ENCODE measurements around the gene SAP25. TPM values are rescaled to one million over a fixed set of nuclear protein-coding genes. Genes with fewer than 3 reads are reported as not detected.
A peak's percentile ranks its signal among the peaks of the same experiment; 100 is the strongest.

SAP25 gene
- total and polyA plus RNA-seq, 5 donors from 2014 or later = 0.47 to 47.4 TPM; not detected in 3

DNA sequence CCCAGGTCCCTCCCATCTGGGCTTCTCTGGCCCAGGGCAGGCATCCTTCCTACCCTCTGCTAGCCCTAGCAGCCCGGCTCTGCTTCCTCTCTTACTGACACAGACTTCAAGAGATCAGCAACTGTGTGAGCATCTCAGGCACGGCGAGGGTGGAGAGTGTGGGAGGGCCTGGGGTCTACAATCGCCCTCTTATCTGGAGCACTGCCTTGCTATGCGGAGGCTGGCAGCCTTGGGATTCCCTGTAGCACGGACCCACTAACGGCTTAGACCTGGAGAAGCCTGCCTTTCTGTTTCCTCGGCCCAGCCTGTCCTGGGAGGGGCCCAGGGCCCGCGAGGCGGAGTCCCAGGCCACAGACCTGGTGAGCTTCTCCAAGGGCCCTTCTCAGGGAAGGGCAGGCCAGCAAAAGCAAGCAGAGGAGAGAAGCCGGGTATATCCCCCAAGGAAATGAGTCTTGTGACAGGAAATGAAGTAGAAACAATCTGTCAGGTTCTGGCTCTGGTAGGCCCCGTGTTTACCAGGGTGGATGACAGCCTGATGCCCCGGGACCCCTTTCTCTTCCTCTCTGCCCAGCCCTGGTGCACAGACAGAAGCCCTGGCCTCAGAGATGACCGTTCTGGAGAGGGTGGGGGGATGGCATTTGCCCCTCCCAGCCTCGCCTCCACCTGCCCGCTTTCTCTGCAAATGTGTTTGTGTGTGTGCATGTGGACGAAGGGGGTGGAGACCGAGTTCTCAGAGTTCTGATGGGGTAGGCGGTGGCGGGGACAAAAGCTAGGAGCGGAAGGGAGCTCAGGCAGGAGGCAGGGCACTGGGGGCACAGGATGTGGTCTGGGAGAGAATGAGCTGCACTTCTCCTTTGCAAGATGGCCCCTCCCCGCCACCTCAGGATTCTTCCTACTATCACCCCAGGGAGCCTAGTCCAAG, 9.7 kb upstream of the SAP25 start:
- H3K27me3 ChIP-seq (ENCODE audit: control insufficient read depth, insufficient read depth, low read length) = no peaks in the 10 kb centered on the region
- H3K36me3 ChIP-seq (ENCODE audit: control insufficient read depth, insufficient read depth, low read length) = peaks cover 37% of the 10 kb centered on the region
- no peaks in the 10 kb centered on the region for H3K36me3 Mint-ChIP-seq
- no peaks in the 10 kb centered on the region for H3K9me3 Mint-ChIP-seq
- H3K9me3 ChIP-seq (ENCODE audit: control insufficient read depth in 2 of 2, low read length in 2 of 2) = no peaks in the 10 kb centered on the region
- H3K4me1 Mint-ChIP-seq = peaks cover 0 to 36% (median 12%) of the 10 kb centered on the region in 4 donors
- peak overlapping the region; percentile 88 to 100 (median 98) for H3K4me3 Mint-ChIP-seq
- peak in 1 of 2 donors; percentile 5 for ATAC-seq (ENCODE audit: low read depth in 2 of 2)
- H3K27ac ChIP-seq (ENCODE audit: insufficient read depth, low read length, poor library complexity, severe bottlenecking) = peak overlapping the region; percentile 97
- peaks cover 7% of the 10 kb centered on the region for H3K27me3 Mint-ChIP-seq
- peak overlapping the region; percentile 91 to 96 (median 96) for H3K27ac Mint-ChIP-seq
- H3K4me1 ChIP-seq (ENCODE audit: control insufficient read depth, insufficient read depth, low read length, poor library complexity, severe bottlenecking) = peaks cover 46% of the 10 kb centered on the region
- peak overlapping the region; percentile 86 for H3K4me3 ChIP-seq (ENCODE audit: low read depth, low read length)
- DNase-seq = peak; percentile 40 to 93 (median 73)

GRCh38 chr7:100582650-100583049, 8.9 kb upstream of the SAP25 start:
- Histone ChIP-seq H3K36me3 (ENCODE audit: control insufficient read depth, insufficient read depth, low read length) (peaks cover 44% of the 10 kb centered on the region), H3K4me1 (ENCODE audit: control insufficient read depth, insufficient read depth, low read length, poor library complexity, severe bottlenecking) (peaks cover 46% of the 10 kb centered on the region), H3K27ac (ENCODE audit: insufficient read depth, low read length, poor library complexity, severe bottlenecking) (peak overlapping the region; percentile 97), H3K27me3 (ENCODE audit: control insufficient read depth, insufficient read depth, low read length) (no peaks in the 10 kb centered on the region), H3K4me3 (ENCODE audit: low read depth, low read length) (peak overlapping the region; percentile 86), H3K9me3 (ENCODE audit: control insufficient read depth in 2 of 2, low read length in 2 of 2) (no peaks in the 10 kb centered on the region)
- peak overlapping the region; percentile 59 to 100 (median 94) for H3K4me3 Mint-ChIP-seq
- no peaks in the 10 kb centered on the region for H3K36me3 Mint-ChIP-seq
- H3K27ac Mint-ChIP-seq = peak overlapping the region; percentile 91 to 96 (median 96)
- peaks cover 7% of the 10 kb centered on the region for H3K27me3 Mint-ChIP-seq
- no peak for ATAC-seq (ENCODE audit: low read depth in 2 of 2)
- H3K9me3 Mint-ChIP-seq = no peaks in the 10 kb centered on the region
- peaks cover 0 to 30% (median 12%) of the 10 kb centered on the region in 4 donors for H3K4me1 Mint-ChIP-seq
- DNase-seq = no peak

DNA sequence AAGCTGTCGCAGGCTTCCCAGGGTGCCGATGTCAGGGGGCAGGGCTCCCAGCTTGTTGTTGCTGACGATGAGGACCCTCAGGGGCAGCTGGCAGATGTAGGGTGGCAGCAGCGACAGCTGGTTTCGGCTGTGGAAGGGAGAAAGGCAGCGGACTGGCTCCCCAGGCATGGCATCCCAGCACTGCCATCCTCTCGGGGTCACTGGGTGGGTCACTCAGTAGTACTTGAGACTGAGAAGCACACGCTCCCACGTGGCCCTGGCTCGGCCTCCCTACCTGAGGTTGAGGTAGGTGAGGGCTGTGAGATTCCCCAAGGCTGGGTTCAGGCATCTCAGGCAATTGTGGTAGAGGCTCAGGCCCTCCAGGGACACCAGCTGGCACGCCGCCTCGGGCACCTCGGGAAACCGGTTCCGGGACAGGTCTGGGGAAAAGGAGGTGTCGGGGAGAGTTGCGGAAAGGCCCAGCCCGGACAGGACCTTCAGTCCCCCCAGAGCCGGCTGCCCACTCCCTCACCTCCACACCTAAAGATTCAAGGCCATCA, 8.4 kb upstream of the SAP25 start:
- Mint-ChIP-seq H3K27me3 (peaks cover 7% of the 10 kb centered on the region), H3K4me1 (peaks cover 0 to 30% (median 12%) of the 10 kb centered on the region in 4 donors), H3K27ac (peak overlapping the region; percentile 91 to 96 (median 96)), H3K36me3 (no peaks in the 10 kb centered on the region), H3K9me3 (no peaks in the 10 kb centered on the region), H3K4me3 (peak overlapping the region; percentile 59 to 100 (median 94))
- H3K27me3 ChIP-seq (ENCODE audit: control insufficient read depth, insufficient read depth, low read length) = no peaks in the 10 kb centered on the region
- no peaks in the 10 kb centered on the region for H3K9me3 ChIP-seq (ENCODE audit: control insufficient read depth in 2 of 2, low read length in 2 of 2)
- peaks cover 50% of the 10 kb centered on the region for H3K36me3 ChIP-seq (ENCODE audit: control insufficient read depth, insufficient read depth, low read length)
- H3K4me1 ChIP-seq (ENCODE audit: control insufficient read depth, insufficient read depth, low read length, poor library complexity, severe bottlenecking) = peaks cover 44% of the 10 kb centered on the region
- DNase-seq = no peak
- H3K27ac ChIP-seq (ENCODE audit: insufficient read depth, low read length, poor library complexity, severe bottlenecking) = peak overlapping the region; percentile 97
- no peak for ATAC-seq (ENCODE audit: low read depth in 2 of 2)
- no peak overlapping the region for H3K4me3 ChIP-seq (ENCODE audit: low read depth, low read length)

DNA sequence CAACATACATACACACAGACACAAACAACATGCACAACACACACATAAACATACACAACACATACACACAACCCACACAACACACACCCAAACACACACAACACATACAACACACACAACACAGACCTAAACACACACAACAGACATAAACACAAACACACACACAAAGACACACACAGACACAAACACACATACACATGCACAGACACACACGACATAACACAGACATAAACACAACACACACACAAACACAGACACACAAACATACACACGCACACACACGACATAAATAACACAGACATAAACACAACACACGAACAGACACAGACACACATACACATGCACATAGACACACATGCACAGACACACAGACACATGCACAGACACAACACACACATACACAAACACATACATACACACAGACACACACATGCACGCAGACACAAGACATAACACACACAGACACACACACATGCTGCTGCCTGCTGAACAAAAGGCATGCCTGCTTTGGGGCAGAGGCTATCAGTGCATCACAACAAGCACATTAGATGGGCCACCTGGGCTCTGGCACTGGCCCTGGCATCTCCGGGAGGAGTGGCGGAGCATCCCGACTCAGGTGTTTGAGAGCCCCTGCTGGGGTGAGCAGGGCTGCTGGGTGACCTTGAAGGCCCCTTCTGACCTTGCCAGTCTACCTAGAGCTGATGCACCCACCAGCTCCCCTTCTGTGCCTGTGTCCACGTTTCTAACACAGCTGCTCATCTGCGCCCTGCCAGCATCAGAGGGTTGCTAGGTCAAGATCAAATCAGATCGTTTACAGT, 7.0 kb upstream of the SAP25 start:
- Histone ChIP-seq H3K4me3 (ENCODE audit: low read depth, low read length) (no peak overlapping the region), H3K36me3 (ENCODE audit: control insufficient read depth, insufficient read depth, low read length) (peaks cover 63% of the 10 kb centered on the region), H3K27ac (ENCODE audit: insufficient read depth, low read length, poor library complexity, severe bottlenecking) (peak overlapping the region; percentile 6), H3K4me1 (ENCODE audit: control insufficient read depth, insufficient read depth, low read length, poor library complexity, severe bottlenecking) (peaks cover 38% of the 10 kb centered on the region), H3K27me3 (ENCODE audit: control insufficient read depth, insufficient read depth, low read length) (no peaks in the 10 kb centered on the region), H3K9me3 (ENCODE audit: control insufficient read depth in 2 of 2, low read length in 2 of 2) (no peaks in the 10 kb centered on the region)
- H3K9me3 Mint-ChIP-seq = no peaks in the 10 kb centered on the region
- DNase-seq (no peak), ATAC-seq (ENCODE audit: low read depth in 2 of 2) (no peak)
- H3K27ac Mint-ChIP-seq = no peak overlapping the region
- peak overlapping the region in 1 of 4 donors; percentile 7 for H3K4me3 Mint-ChIP-seq
- peaks cover 4% of the 10 kb centered on the region for H3K36me3 Mint-ChIP-seq
- peaks cover 0 to 27% (median 11%) of the 10 kb centered on the region in 4 donors for H3K4me1 Mint-ChIP-seq
- peaks cover 7% of the 10 kb centered on the region for H3K27me3 Mint-ChIP-seq

- Mint-ChIP-seq H3K4me3 (no peak overlapping the region), H3K36me3 (peaks cover 4% of the 10 kb centered on the region), H3K27ac (peak overlapping the region in 1 of 3 donors; percentile 38), H3K4me1 (peaks cover 0 to 23% (median 5%) of the 10 kb centered on the region in 4 donors), H3K27me3 (peaks cover 1% of the 10 kb centered on the region), H3K9me3 (no peaks in the 10 kb centered on the region)
- H3K36me3 ChIP-seq (ENCODE audit: control insufficient read depth, insufficient read depth, low read length) = peaks cover 80% of the 10 kb centered on the region
- ATAC-seq (ENCODE audit: low read depth in 2 of 2) (no peak), DNase-seq (no peak)
- H3K27me3 ChIP-seq (ENCODE audit: control insufficient read depth, insufficient read depth, low read length) = no peaks in the 10 kb centered on the region
- no peak overlapping the region for H3K27ac ChIP-seq (ENCODE audit: insufficient read depth, low read length, poor library complexity, severe bottlenecking)
- no peak overlapping the region for H3K4me3 ChIP-seq (ENCODE audit: low read depth, low read length)
- H3K9me3 ChIP-seq (ENCODE audit: control insufficient read depth in 2 of 2, low read length in 2 of 2) = no peaks in the 10 kb centered on the region
- H3K4me1 ChIP-seq (ENCODE audit: control insufficient read depth, insufficient read depth, low read length, poor library complexity, severe bottlenecking) = peaks cover 17% of the 10 kb centered on the region
Observed at GRCh38 chr7:100578246-100579183, 4.8 kb upstream of the SAP25 start.

GRCh38 chr7:100577507-100577906, 3.8 kb upstream of the SAP25 start:
- ATAC-seq (ENCODE audit: low read depth in 2 of 2) (no peak), DNase-seq (no peak)
- Mint-ChIP-seq H3K9me3 (no peaks in the 10 kb centered on the region), H3K27ac (peak overlapping the region in 1 of 3 donors; percentile 52), H3K4me1 (peaks cover 0 to 13% (median 1%) of the 10 kb centered on the region in 4 donors), H3K4me3 (no peak overlapping the region), H3K27me3 (no peaks in the 10 kb centered on the region), H3K36me3 (peaks cover 4% of the 10 kb centered on the region)
- H3K27ac ChIP-seq (ENCODE audit: insufficient read depth, low read length, poor library complexity, severe bottlenecking) = no peak overlapping the region
- H3K4me1 ChIP-seq (ENCODE audit: control insufficient read depth, insufficient read depth, low read length, poor library complexity, severe bottlenecking) = peaks cover 7% of the 10 kb centered on the region
- H3K36me3 ChIP-seq (ENCODE audit: control insufficient read depth, insufficient read depth, low read length) = peaks cover 79% of the 10 kb centered on the region
- H3K27me3 ChIP-seq (ENCODE audit: control insufficient read depth, insufficient read depth, low read length) = no peaks in the 10 kb centered on the region
- H3K4me3 ChIP-seq (ENCODE audit: low read depth, low read length) = no peak overlapping the region
- no peaks in the 10 kb centered on the region for H3K9me3 ChIP-seq (ENCODE audit: control insufficient read depth in 2 of 2, low read length in 2 of 2)

Data from CD4-positive, CD25-positive, alpha-beta regulatory T cell (primary cell).